Neuronal stem cell (in vitro differentiated cells): ENCODE measurements around the gene PAPLN. TPM values are rescaled to one million over a fixed set of nuclear protein-coding genes. Genes with fewer than 3 reads are reported as not detected.

Source experiments
- DNase-seq: peaks from one replicate; pipeline ENCODE4 v3.0.0-alpha.2; 2013; ENCODE audit warnings: low spot score
- H2AFZ ChIP-seq: one replicate; pipeline ENCODE4 v1.6.1; 2013; ENCODE audit warnings: mild to moderate bottlenecking, low read length, inconsistent platforms
- H2AK5ac ChIP-seq: 2 replicates; pipeline ENCODE4 v1.6.1; 2013; ENCODE audit warnings: low read depth, mild to moderate bottlenecking, inconsistent platforms, low read length, moderate library complexity, mixed read lengths
- H2BK120ac ChIP-seq: 2 replicates; pipeline ENCODE4 v1.6.1; 2013; ENCODE audit warnings: low read depth, mild to moderate bottlenecking, inconsistent platforms, low read length, moderate library complexity, mixed read lengths
- H2BK12ac ChIP-seq: one replicate; pipeline ENCODE4 v1.6.1; 2013; ENCODE audit warnings: low read length, inconsistent platforms
- H2BK15ac ChIP-seq: 2 replicates; pipeline ENCODE4 v1.6.1; 2013; ENCODE audit warnings: mild to moderate bottlenecking, low read length, inconsistent platforms, mixed read lengths
- H2BK5ac ChIP-seq: one replicate; pipeline ENCODE4 v1.6.1; 2013; ENCODE audit warnings: inconsistent platforms, mild to moderate bottlenecking, low read length, moderate library complexity
- H3K14ac ChIP-seq: one replicate; pipeline ENCODE4 v1.6.1; 2013; ENCODE audit warnings: low read length, inconsistent platforms
- H3K18ac ChIP-seq: 2 replicates; pipeline ENCODE4 v1.6.1; 2013; ENCODE audit warnings: low read length, inconsistent platforms
- H3K23ac ChIP-seq: 2 replicates; pipeline ENCODE4 v1.6.1; 2013; ENCODE audit warnings: low read depth, mild to moderate bottlenecking, mixed read lengths, low read length, inconsistent platforms; ENCODE audit not compliant: poor library complexity
- H3K27ac ChIP-seq: replicated peaks from 3 replicates; pipeline ENCODE4 v1.5.1; 2013; ENCODE audit warnings: low read length, inconsistent platforms
- H3K27me3 ChIP-seq, 3 experiments: 2 replicates each; pipeline ENCODE4 v1.6.1; 2013; ENCODE audit warnings: low read length in 3 of 3, mild to moderate bottlenecking in 2 of 3, inconsistent platforms in 1 of 3, low read depth in 1 of 3, mixed read lengths in 1 of 3, moderate library complexity in 1 of 3; ENCODE audit not compliant: control insufficient read depth in 3 of 3, insufficient read depth in 3 of 3
- H3K36me3 ChIP-seq, 2 donors: replicated peaks in 1 of 2; 2 replicates each; pipeline ENCODE4 v1.6.1; 2013; ENCODE audit warnings: low read length in 2 of 2; ENCODE audit not compliant: control insufficient read depth in 2 of 2, insufficient read depth in 2 of 2
- H3K4ac ChIP-seq: 2 replicates; pipeline ENCODE4 v1.6.1; 2013; ENCODE audit warnings: inconsistent platforms, mild to moderate bottlenecking, low read length, moderate library complexity
- H3K4me1 ChIP-seq, 2 donors: 1 replicate in 1 of 2; 2 replicates in 1 of 2; pipeline ENCODE4 v1.6.1; 2013; ENCODE audit warnings: low read length in 2 of 2, low read depth in 1 of 2; ENCODE audit not compliant: control insufficient read depth in 2 of 2, insufficient read depth in 1 of 2
- H3K4me2 ChIP-seq: one replicate; pipeline ENCODE4 v1.6.1; 2013; ENCODE audit warnings: mild to moderate bottlenecking, low read length, inconsistent platforms; ENCODE audit not compliant: insufficient read depth, poor library complexity, severe bottlenecking
- H3K4me3 ChIP-seq, 2 donors: 2 replicates each; pipeline ENCODE4 v1.5.1; 2013; ENCODE audit warnings: low read length in 2 of 2, mild to moderate bottlenecking in 2 of 2, inconsistent platforms in 1 of 2, moderate library complexity in 1 of 2
- H3K79me1 ChIP-seq: one replicate; pipeline ENCODE4 v1.6.1; 2013; ENCODE audit warnings: low read depth, mild to moderate bottlenecking, inconsistent platforms, low read length, moderate library complexity
- H3K9ac ChIP-seq: one replicate; pipeline ENCODE4 v1.6.1; 2013; ENCODE audit warnings: mild to moderate bottlenecking, low read depth, low read length, inconsistent platforms; ENCODE audit not compliant: poor library complexity
- H3K9me3 ChIP-seq, 2 donors: replicated peaks in 1 of 2; 2 replicates each; pipeline versions ENCODE3 to v1.6.1; 2013; ENCODE audit warnings: low read length in 2 of 2, mild to moderate bottlenecking in 2 of 2, inconsistent platforms in 1 of 2, low read depth in 1 of 2, mixed read lengths in 1 of 2, moderate library complexity in 1 of 2; ENCODE audit not compliant: control insufficient read depth in 2 of 2, insufficient read depth in 1 of 2
- H4K8ac ChIP-seq: one replicate; pipeline ENCODE4 v1.6.1; 2013; ENCODE audit warnings: low read depth, mild to moderate bottlenecking, inconsistent platforms, low read length, moderate library complexity
- H4K91ac ChIP-seq: one replicate; pipeline ENCODE4 v1.6.1; 2013; ENCODE audit warnings: low read length, low read depth, mild to moderate bottlenecking, inconsistent platforms; ENCODE audit not compliant: poor library complexity
- WGBS, 2 donors: extraction: QIAGEN DNeasy Blood & Tissue Kit; methylation state at CpG; one replicate each; pipeline ENCODE4 v1.1.7; 2013; ENCODE audit warnings: missing lambda C conversion rate in 2 of 2, mixed read lengths in 1 of 2; ENCODE audit not compliant: insufficient read length in 2 of 2, insufficient replicate concordance in 1 of 2; ENCODE audit errors: extremely low coverage in 2 of 2; 5-methylcytosine and 5-hydroxymethylcytosine counted together
- small RNA-seq: library from polyadenylated mRNA; stranded (forward); fragments of <200 nt; extraction: miRNeasy Mini kit (QIAGEN cat#:217004); gene quantifications from one replicate; pipeline ENCODE3, GENCODE V24; 2013; ENCODE audit not compliant: insufficient read depth

Gene PAPLN

DNA sequence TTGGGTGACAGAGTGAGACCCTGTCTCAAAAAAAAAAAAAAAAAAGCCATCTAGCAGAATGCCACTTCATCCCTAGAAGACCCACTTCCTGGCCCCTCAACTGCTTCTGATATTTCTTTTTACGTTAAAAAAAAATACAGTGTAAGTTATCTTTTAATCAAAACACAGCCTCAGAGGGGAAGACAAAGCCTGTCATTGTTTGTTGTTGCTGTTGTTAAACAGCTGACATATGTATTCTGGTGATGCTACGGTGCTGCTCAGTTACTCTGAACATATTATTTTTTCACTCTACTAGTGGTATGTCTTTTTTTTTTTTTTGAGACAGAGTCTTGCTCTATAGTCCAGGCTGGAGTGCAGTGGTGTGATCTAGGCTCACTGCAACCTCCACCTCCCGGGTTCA, 75.4 kb downstream of the PAPLN start:
- no peak overlapping the region for H2AFZ ChIP-seq
- WGBS, 2 donors = no CpG with 5 or more reads among the region's 3 CpGs

DNA sequence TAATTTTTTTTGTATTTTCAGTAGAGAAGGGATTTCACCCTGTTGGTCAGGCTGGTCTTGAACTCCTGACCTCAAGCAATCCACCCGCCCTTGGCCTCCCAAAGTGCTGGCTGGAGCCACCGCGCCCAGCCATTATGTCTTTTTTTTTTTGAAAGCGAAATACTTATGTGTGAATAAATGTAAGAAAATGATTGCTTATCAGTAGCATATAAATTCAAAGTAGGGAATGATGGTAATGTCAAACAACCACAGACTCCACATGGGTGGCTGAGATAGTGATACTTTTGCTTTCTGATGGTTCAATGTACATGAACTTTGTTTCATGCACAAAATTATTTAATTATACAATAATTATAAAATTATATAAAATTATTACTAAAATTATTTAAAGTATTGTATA, 75.8 kb downstream of the PAPLN start:
- H2AK5ac ChIP-seq = no peak overlapping the region
- no peak overlapping the region for H2BK12ac ChIP-seq
- no peaks in the 10 kb centered on the region for H3K27me3 ChIP-seq
- no peak overlapping the region for H2BK15ac ChIP-seq
- H3K4ac ChIP-seq = no peak overlapping the region
- no peak overlapping the region for H3K9ac ChIP-seq
- no peak for DNase-seq
- H2AFZ ChIP-seq = no peak overlapping the region
- no peaks in the 10 kb centered on the region for H3K36me3 ChIP-seq
- H4K8ac ChIP-seq = no peak overlapping the region
- no CpG with 5 or more reads among the region's 4 CpGs for WGBS, 2 donors
- no peak overlapping the region for H2BK5ac ChIP-seq
- H3K18ac ChIP-seq = no peak overlapping the region
- H3K4me2 ChIP-seq = no peak overlapping the region
- H3K23ac ChIP-seq = no peak overlapping the region
- peaks cover 0 to 1% of the 10 kb centered on the region in 2 donors for H3K4me1 ChIP-seq
- H3K4me3 ChIP-seq = no peak overlapping the region
- H3K14ac ChIP-seq = no peak overlapping the region
- no peak overlapping the region for H3K27ac ChIP-seq
- no peak overlapping the region for H2BK120ac ChIP-seq
- no peaks in the 10 kb centered on the region for H3K9me3 ChIP-seq
- H4K91ac ChIP-seq = no peak overlapping the region
- H3K79me1 ChIP-seq = no peaks in the 10 kb centered on the region

More for the DNA sequence above, 75.4 kb downstream of the PAPLN start:
- H4K91ac ChIP-seq = no peak overlapping the region
- H3K4me2 ChIP-seq = no peak overlapping the region
- H2BK120ac ChIP-seq = no peak overlapping the region
- no peak overlapping the region for H3K18ac ChIP-seq
- no peak overlapping the region for H3K14ac ChIP-seq
- H2BK12ac ChIP-seq = no peak overlapping the region
- no peaks in the 10 kb centered on the region for H3K36me3 ChIP-seq
- H3K27me3 ChIP-seq = no peaks in the 10 kb centered on the region
- no peak overlapping the region for H3K9ac ChIP-seq
- no peaks in the 10 kb centered on the region for H3K9me3 ChIP-seq
- no peaks in the 10 kb centered on the region for H3K79me1 ChIP-seq
- no peak overlapping the region for H3K27ac ChIP-seq
- H2BK5ac ChIP-seq = no peak overlapping the region
- H2BK15ac ChIP-seq = no peak overlapping the region
- H3K4me3 ChIP-seq = no peak overlapping the region
- no peak overlapping the region for H3K4ac ChIP-seq
- no peak overlapping the region for H2AK5ac ChIP-seq
- H3K4me1 ChIP-seq = peaks cover 0 to 1% of the 10 kb centered on the region in 2 donors
- no peak overlapping the region for H3K23ac ChIP-seq
- no peak overlapping the region for H4K8ac ChIP-seq
- no peak for DNase-seq

DNA sequence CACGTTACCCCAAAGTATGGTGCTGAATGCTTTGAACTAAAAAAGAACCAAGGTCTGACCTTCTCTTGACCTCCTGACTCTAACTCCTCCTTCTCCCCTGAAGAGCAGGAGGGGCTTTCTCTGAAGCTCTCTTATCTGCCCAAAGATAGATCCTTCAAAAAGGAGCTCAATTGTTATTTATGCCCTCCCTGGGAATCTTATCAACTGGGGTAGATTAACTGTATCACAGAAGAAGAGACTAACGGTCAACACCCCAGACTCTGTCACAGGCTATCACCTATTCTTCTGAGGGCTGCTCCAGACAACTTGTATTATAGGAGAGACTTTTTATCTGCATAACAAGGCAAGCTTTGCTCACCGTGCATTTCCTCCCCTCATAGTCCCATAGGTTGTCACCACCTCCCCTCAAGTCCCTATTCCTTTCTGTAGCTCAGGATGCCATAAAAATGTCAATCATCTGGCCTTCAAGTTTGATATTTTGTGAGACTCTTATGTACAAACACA, 86.6 kb downstream of the PAPLN start:
- no peak overlapping the region for H3K18ac ChIP-seq
- no peak overlapping the region for H3K27ac ChIP-seq
- no peaks in the 10 kb centered on the region for H3K79me1 ChIP-seq
- no peak overlapping the region for H2AFZ ChIP-seq
- no peak overlapping the region for H2BK12ac ChIP-seq
- no peak overlapping the region for H2BK120ac ChIP-seq
- no peaks in the 10 kb centered on the region for H3K36me3 ChIP-seq
- H3K4me1 ChIP-seq = peaks cover 3 to 5% of the 10 kb centered on the region in 2 donors
- H3K23ac ChIP-seq = no peak overlapping the region
- no peak overlapping the region for H3K4me2 ChIP-seq
- no peak overlapping the region for H3K4me3 ChIP-seq
- H2AK5ac ChIP-seq = no peak overlapping the region
- H3K9ac ChIP-seq = no peak overlapping the region
- H2BK15ac ChIP-seq = no peak overlapping the region
- no peak overlapping the region for H3K14ac ChIP-seq
- no CpG with 5 or more reads among the region's 3 CpGs for WGBS, 2 donors
- no peak for DNase-seq
- H3K4ac ChIP-seq = no peak overlapping the region
- no peak overlapping the region for H2BK5ac ChIP-seq
- H4K91ac ChIP-seq = no peak overlapping the region
- no peaks in the 10 kb centered on the region for H3K27me3 ChIP-seq
- H3K9me3 ChIP-seq = no peaks in the 10 kb centered on the region
- H4K8ac ChIP-seq = no peak overlapping the region

Small RNA genes within 50 kb of the gene (small RNA-seq; reads per million reads assigned to genes)
- gene AC004858.1 = not detected
- gene RNU6-419P = not detected
